Gastrocnemius medialis (tissue), 4 donors: ENCODE results near the gene C10orf105.

Experiments
- POLR2A ChIP-seq, 2 donors: fragments of 450-650 bp; IDR thresholded peaks; one replicate each; pipeline ENCODE4 v1.6.1; 2017; ENCODE audit warnings: antibody characterized with exemption in 2 of 2, mild to moderate bottlenecking in 2 of 2, moderate library complexity in 2 of 2
- TF ChIP-seq, protein P1 (sequence below), 5 experiments: fragments of 450-650 bp in 3 of 5; fragments of 200-600 bp in 2 of 5; sonication (generic) in 2 of 5; IDR thresholded peaks in 4 of 5; conservative IDR thresholded peaks in 1 of 5; 1 replicate in 4 of 5; 2 replicates in 1 of 5; pipeline ENCODE4 v1.5.1; 2016 to 2019; ENCODE audit warnings: antibody characterized with exemption in 5 of 5, mild to moderate bottlenecking in 3 of 5, moderate library complexity in 3 of 5

DNA sequence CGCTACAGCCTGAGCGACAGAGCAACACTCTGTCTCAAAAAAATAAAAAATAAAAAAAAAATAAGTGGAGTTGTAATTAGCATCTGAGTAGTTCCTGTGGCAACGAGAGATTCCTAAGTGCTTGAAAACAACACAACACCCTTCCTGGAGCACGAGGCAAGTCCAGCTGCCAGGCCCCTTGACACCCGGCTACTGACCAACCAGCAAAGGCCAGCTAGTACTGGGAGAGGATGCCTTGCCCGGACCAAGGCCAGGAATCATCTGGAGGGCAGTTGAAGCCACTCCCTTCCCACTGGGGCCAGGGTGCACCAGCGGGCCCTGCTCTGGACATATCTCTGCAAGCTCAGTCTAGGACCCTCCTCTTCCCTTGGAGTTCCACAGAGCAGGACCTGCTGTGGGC, 536 bp downstream of the C10orf105 start:
- TF ChIP-seq, protein P1, sequence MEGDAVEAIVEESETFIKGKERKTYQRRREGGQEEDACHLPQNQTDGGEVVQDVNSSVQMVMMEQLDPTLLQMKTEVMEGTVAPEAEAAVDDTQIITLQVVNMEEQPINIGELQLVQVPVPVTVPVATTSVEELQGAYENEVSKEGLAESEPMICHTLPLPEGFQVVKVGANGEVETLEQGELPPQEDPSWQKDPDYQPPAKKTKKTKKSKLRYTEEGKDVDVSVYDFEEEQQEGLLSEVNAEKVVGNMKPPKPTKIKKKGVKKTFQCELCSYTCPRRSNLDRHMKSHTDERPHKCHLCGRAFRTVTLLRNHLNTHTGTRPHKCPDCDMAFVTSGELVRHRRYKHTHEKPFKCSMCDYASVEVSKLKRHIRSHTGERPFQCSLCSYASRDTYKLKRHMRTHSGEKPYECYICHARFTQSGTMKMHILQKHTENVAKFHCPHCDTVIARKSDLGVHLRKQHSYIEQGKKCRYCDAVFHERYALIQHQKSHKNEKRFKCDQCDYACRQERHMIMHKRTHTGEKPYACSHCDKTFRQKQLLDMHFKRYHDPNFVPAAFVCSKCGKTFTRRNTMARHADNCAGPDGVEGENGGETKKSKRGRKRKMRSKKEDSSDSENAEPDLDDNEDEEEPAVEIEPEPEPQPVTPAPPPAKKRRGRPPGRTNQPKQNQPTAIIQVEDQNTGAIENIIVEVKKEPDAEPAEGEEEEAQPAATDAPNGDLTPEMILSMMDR (IDR thresholded peaks at IDR 0.05 in 4 of 5, conservative IDR thresholded peaks at IDR 0.05 in 1 of 5), result no peak
- TF ChIP-seq POLR2A (IDR thresholded peaks at IDR 0.05), result no peak
